ENCODE measurements around the gene ENTPD8. TPM values are rescaled to one million over a fixed set of nuclear protein-coding genes. Genes with fewer than 3 reads are reported as not detected.

ENTPD8 gene
- total and polyA plus RNA-seq, 2 of the 13 experiments (the other 11 are each of a cell fraction or from before 2014, with no cell fraction given), result 0.26 to 0.44 TPM

DNA sequence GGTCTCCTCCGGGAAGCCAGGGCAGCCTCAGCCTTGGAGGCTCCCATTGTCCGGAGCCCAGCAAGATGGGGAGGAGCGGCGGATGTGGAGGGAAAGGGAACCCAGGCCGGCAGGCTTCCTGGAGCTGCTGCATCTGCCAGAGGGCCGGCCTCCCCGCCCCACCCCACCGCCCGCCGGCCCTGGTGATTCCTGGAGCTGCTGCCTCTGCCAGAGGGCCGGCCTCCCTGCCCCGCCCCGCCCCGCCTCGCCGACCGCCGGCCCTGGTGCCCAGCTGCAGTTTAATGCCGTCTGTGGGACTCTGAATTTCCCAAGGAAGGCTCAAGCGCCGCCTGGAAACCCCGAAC, 49.8 kb downstream of the ENTPD8 start (continued):
- TF ChIP-seq, protein P1, sequence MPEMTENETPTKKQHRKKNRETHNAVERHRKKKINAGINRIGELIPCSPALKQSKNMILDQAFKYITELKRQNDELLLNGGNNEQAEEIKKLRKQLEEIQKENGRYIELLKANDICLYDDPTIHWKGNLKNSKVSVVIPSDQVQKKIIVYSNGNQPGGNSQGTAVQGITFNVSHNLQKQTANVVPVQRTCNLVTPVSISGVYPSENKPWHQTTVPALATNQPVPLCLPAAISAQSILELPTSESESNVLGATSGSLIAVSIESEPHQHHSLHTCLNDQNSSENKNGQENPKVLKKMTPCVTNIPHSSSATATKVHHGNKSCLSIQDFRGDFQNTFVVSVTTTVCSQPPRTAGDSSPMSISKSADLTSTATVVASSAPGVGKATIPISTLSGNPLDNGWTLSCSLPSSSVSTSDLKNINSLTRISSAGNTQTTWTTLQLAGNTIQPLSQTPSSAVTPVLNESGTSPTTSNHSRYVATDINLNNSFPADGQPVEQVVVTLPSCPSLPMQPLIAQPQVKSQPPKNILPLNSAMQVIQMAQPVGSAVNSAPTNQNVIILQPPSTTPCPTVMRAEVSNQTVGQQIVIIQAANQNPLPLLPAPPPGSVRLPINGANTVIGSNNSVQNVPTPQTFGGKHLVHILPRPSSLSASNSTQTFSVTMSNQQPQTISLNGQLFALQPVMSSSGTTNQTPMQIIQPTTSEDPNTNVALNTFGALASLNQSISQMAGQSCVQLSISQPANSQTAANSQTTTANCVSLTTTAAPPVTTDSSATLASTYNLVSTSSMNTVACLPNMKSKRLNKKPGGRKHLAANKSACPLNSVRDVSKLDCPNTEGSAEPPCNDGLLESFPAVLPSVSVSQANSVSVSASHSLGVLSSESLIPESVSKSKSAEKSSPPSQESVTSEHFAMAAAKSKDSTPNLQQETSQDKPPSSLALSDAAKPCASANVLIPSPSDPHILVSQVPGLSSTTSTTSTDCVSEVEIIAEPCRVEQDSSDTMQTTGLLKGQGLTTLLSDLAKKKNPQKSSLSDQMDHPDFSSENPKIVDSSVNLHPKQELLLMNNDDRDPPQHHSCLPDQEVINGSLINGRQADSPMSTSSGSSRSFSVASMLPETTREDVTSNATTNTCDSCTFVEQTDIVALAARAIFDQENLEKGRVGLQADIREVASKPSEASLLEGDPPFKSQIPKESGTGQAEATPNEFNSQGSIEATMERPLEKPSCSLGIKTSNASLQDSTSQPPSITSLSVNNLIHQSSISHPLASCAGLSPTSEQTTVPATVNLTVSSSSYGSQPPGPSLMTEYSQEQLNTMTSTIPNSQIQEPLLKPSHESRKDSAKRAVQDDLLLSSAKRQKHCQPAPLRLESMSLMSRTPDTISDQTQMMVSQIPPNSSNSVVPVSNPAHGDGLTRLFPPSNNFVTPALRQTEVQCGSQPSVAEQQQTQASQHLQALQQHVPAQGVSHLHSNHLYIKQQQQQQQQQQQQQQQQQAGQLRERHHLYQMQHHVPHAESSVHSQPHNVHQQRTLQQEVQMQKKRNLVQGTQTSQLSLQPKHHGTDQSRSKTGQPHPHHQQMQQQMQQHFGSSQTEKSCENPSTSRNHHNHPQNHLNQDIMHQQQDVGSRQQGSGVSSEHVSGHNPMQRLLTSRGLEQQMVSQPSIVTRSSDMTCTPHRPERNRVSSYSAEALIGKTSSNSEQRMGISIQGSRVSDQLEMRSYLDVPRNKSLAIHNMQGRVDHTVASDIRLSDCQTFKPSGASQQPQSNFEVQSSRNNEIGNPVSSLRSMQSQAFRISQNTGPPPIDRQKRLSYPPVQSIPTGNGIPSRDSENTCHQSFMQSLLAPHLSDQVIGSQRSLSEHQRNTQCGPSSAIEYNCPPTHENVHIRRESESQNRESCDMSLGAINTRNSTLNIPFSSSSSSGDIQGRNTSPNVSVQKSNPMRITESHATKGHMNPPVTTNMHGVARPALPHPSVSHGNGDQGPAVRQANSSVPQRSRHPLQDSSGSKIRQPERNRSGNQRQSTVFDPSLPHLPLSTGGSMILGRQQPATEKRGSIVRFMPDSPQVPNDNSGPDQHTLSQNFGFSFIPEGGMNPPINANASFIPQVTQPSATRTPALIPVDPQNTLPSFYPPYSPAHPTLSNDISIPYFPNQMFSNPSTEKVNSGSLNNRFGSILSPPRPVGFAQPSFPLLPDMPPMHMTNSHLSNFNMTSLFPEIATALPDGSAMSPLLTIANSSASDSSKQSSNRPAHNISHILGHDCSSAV (CRISPR knock-in tag; IDR thresholded peaks at IDR 0.05; ENCODE audit: borderline replicate concordance), result no peak
- TF ChIP-seq, protein P2, sequence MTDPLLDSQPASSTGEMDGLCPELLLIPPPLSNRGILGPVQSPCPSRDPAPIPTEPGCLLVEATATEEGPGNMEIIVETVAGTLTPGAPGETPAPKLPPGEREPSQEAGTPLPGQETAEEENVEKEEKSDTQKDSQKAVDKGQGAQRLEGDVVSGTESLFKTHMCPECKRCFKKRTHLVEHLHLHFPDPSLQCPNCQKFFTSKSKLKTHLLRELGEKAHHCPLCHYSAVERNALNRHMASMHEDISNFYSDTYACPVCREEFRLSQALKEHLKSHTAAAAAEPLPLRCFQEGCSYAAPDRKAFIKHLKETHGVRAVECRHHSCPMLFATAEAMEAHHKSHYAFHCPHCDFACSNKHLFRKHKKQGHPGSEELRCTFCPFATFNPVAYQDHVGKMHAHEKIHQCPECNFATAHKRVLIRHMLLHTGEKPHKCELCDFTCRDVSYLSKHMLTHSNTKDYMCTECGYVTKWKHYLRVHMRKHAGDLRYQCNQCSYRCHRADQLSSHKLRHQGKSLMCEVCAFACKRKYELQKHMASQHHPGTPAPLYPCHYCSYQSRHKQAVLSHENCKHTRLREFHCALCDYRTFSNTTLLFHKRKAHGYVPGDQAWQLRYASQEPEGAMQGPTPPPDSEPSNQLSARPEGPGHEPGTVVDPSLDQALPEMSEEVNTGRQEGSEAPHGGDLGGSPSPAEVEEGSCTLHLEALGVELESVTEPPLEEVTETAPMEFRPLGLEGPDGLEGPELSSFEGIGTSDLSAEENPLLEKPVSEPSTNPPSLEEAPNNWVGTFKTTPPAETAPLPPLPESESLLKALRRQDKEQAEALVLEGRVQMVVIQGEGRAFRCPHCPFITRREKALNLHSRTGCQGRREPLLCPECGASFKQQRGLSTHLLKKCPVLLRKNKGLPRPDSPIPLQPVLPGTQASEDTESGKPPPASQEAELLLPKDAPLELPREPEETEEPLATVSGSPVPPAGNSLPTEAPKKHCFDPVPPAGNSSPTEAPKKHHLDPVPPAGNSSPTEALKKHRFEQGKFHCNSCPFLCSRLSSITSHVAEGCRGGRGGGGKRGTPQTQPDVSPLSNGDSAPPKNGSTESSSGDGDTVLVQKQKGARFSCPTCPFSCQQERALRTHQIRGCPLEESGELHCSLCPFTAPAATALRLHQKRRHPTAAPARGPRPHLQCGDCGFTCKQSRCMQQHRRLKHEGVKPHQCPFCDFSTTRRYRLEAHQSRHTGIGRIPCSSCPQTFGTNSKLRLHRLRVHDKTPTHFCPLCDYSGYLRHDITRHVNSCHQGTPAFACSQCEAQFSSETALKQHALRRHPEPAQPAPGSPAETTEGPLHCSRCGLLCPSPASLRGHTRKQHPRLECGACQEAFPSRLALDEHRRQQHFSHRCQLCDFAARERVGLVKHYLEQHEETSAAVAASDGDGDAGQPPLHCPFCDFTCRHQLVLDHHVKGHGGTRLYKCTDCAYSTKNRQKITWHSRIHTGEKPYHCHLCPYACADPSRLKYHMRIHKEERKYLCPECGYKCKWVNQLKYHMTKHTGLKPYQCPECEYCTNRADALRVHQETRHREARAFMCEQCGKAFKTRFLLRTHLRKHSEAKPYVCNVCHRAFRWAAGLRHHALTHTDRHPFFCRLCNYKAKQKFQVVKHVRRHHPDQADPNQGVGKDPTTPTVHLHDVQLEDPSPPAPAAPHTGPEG (CRISPR knock-in tag; IDR thresholded peaks at IDR 0.05), result no peak
